Panc1 (cell line): ENCODE measurements around the gene AK8.

Source experiments
- POLR2AphosphoS5 ChIP-seq: IDR thresholded peaks from 2 replicates; pipeline ENCODE4 v1.6.1; 2012; ENCODE audit warnings: mild to moderate bottlenecking, low read depth, low read length, moderate library complexity
- SIN3A ChIP-seq: IDR thresholded peaks from 2 replicates; pipeline ENCODE4 v1.6.1; 2012; ENCODE audit warnings: low read depth, mild to moderate bottlenecking, low read length, moderate library complexity, borderline replicate concordance; ENCODE audit not compliant: insufficient read depth
- TCF7L2 ChIP-seq: IDR thresholded peaks from 2 replicates; pipeline ENCODE4 v1.6.1; 2011; ENCODE audit warnings: mild to moderate bottlenecking, low read depth, low read length, inconsistent platforms
- TF ChIP-seq, protein P1 (sequence below): fragments of 450-650 bp; IDR thresholded peaks from 2 replicates; pipeline ENCODE4 v1.5.1; 2017; ENCODE audit warnings: mild to moderate bottlenecking

DNA sequence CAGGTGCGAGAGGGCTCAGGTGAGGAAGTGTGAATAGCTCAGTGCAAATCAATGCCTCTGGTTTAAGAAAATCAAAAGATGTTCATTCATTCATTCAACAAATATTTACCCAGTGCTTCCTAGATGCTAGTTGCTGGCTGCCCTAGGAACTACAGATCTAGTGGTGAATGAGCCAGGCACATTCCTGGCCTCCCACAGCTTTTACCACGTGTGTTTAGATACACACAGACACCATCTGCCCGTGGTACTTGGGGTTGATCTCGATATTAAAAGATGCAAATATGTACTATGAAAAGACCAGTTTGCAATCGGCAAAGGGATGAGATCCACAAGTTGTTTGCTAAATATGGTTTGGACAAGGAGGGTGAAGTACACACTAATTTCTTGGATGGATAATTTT lies 129.6 kb downstream of the AK8 start:
- TF ChIP-seq, protein P1, sequence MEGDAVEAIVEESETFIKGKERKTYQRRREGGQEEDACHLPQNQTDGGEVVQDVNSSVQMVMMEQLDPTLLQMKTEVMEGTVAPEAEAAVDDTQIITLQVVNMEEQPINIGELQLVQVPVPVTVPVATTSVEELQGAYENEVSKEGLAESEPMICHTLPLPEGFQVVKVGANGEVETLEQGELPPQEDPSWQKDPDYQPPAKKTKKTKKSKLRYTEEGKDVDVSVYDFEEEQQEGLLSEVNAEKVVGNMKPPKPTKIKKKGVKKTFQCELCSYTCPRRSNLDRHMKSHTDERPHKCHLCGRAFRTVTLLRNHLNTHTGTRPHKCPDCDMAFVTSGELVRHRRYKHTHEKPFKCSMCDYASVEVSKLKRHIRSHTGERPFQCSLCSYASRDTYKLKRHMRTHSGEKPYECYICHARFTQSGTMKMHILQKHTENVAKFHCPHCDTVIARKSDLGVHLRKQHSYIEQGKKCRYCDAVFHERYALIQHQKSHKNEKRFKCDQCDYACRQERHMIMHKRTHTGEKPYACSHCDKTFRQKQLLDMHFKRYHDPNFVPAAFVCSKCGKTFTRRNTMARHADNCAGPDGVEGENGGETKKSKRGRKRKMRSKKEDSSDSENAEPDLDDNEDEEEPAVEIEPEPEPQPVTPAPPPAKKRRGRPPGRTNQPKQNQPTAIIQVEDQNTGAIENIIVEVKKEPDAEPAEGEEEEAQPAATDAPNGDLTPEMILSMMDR, result no peak
- TF ChIP-seq TCF7L2 (no peak), POLR2AphosphoS5 (no peak), SIN3A (no peak)
